Activated gamma-delta T cell treated with Interleukin-2 at 50 U/mL for 16 hours (primary cell): ENCODE data around the gene E2F2.

Experiments
- DNase-seq: peaks from one replicate; pipeline ENCODE4 v3.0.0-alpha.2; 2020

The E2F2 gene

GRCh38 chr1:23481026-23481597 lies 49.9 kb downstream of the E2F2 start:
- no peak for DNase-seq

DNA sequence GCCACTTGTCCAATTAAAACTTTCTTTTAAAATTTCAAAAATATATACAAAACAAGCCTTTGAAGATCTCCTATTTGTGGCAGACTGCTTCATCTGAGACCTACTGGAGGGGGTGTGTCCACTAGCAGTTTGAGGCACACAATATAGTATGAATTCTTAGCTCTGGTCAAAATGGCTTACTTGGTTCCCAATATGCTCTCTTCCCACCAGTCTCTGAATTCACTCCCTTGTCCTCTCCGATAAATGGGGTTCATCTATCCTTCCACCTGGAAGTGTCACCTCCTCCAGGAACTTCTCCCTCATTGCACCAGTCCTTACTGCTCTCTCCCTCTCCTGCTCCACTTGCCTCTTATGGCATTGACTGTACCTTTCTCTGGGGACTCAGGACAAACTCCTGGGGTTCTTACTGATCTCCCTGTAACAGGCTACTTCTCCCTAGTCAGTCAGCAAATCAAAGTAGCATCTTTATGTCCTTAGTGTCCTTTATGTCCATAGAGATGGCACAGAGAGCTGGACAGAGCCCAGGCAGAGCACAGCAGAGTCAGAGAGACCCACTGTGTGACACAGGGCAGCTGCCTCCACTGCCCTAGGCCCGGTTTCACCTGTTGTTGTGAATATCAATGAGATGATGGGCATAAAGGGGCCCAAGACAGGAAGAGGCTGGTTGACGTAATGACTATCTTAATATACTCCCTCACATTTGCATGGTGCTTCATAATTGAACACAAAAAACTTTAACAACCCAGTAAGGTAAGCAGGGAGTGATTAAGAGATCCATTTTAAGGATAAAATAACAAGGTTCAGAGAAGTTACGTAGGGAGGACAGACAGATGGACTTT lies 50.6 kb downstream of the E2F2 start:
- DNase-seq, result no peak

DNA sequence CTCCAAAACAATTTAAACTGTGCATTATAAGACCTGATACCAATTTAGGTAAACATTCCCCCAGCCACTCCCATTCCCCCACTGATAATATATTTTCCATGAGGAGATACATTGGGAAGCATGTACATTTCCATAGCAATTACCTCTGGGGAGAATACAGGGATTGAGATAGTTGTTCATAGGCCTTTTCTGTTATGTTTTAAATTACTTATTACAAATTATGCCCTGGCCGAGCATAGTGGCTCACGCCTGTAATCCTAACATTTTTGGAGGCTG lies 51.4 kb downstream of the E2F2 start:
- no peak for DNase-seq

- DNase-seq, result no peak
Measured at GRCh38 chr1:23478896-23479665, 52.0 kb downstream of the E2F2 start.

DNA sequence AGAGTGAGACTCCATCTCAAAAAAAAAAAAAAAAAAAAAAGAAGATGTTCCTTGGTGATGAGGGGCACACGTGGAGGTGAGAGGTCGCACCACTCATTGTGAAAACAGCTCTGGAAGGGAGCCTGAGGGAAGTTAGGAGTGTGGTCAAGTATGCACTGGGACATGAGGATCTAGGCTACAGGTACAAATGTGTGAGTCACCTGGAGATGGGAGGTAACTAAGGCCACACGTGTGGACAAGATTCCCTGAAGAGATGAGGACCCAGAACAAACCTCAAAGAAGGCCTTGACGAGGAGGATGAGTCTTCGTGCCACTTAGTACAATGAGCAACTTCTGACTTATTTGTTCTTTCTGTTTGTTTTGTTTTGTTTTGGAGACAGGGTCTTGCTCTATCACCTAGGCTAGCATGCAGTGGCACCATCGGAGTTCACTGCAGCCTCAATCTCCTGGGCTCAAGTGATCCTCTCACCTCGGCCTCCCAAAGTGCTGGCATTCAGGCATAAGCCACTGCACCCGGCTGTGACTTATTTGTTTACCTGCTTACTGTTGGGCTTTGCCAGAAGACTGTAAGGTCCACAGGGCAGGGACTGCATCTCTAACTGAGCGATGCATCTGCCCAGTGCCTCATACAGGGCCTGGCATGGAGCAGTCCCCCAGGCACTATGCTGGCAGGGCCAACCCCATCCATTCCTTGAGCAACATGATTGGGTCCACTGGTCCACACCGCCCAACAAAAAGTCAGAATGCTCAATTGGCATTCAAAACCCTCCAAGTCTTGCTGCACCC lies 53.5 kb downstream of the E2F2 start:
- no peak for DNase-seq

DNA sequence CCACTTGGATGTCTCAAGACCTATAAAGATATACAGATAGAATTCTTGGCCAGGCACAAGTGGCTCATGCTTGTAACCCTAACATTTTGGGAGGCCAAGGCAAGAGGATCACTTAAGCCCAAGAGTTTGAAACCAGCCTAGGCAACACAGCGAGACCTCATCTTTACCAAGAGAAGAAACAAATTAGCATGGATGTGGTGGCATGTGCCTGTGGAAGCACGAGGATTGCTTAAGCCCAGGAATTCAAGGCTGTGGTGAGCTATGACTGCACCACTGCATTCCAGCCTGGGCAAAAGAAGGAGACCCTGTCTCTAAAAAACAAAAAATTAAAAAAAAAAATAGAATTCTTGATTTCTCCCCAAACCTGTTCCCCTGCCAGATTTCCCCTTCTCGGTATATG lies 55.4 kb downstream of the E2F2 start:
- DNase-seq, result no peak

GRCh38 chr1:23475134-23475628 lies 55.9 kb downstream of the E2F2 start:
- no peak for DNase-seq

GRCh38 chr1:23473037-23473800 lies 57.8 kb downstream of the E2F2 start:
- DNase-seq, result no peak

DNA sequence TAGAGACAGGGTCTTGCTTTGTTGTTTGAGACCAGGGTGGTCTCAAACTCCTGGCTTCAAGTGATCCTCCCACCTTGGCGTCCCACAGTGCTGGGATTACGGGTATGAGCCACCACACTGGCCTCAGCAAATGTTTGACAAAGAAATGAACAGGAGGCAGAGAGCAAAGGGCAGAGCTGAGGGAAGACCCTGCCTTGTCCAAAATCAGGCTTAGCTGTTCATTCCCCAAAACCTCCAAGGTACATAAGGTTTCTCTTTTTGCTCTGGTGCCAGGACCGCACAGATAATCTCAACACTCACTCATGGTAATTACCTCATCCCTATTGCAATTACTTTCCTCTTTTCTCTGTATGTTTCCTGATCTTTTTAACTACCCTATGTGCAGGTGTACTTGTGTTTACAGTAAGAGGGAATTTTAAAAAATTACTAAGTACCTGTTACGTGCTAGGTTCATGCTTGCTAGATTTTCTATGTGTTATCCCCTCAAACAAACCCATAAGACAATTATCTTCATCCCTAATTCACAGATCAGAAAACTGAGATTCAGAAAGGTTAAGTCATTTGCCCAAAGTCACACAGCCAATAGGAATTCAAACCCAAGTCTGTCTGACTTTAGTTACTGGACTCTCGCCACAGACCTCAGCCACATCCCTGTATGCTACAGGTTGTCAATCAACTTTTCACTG lies 58.5 kb downstream of the E2F2 start:
- DNase-seq, result no peak

DNA sequence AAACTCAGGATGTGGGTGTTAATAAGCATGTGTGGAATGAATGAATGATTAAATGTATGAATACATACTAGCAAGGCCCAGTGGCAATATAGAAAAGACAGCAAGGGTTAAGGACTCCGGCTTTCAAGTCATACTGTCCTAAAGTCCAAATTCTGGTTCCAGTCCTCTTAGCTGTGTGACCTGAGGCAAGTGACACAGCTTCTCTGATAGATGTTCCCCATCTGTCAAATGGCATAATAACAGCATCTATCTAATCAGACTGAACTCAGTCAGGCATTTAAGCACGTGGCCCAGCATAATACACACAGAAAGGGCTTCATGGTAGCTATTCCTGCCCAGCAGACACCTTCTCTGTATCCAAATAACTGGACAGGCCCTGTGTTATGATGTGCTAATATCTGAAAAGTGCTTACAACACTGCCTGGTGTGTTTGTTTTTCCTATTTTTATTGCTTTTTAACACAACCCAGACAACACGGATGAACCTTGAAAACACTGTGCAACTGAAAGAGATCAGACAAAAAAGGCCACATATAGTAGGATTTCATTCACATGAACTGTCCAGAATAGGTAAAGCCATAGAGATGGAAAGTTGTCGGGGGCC lies 59.5 kb downstream of the E2F2 start:
- no peak for DNase-seq

DNA sequence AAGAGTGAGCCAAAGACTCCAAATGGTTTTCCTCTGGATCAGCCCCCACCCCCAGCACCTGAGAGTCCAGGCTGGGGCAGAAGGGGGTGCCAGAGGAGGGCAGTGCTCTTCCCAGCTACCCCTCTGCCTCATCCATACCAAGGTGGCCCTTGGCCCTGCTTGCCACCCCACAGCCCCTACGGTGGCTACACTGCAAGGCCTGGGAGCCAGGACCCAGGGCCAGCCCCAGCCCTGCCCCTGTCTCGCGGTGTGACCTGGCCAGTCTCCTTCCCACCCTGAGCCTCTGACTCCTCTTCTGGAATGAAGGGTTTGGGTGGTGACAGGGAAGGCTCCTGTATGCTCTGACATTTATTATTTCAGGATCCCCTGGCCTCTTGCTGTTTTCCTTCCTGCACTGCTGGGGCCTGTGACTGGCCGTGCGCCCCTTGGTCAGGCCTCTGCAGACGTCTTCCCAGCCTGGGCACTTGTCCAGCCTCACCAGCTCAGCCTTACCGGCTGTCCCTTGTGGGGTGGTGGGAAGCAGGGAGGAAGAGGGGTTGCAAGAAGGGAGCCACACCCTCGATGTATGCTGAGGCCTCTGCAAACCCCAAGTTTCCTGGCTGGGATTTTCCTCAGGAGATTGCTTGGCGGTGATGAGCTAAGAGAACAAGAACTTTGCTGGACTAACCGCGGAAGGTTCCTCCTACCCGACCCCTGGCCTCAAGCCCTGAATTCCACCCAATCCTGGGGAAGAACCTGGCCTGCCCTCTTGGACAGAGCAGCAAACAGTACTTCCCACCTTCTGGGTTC lies 60.6 kb downstream of the E2F2 start:
- no peak for DNase-seq

DNA sequence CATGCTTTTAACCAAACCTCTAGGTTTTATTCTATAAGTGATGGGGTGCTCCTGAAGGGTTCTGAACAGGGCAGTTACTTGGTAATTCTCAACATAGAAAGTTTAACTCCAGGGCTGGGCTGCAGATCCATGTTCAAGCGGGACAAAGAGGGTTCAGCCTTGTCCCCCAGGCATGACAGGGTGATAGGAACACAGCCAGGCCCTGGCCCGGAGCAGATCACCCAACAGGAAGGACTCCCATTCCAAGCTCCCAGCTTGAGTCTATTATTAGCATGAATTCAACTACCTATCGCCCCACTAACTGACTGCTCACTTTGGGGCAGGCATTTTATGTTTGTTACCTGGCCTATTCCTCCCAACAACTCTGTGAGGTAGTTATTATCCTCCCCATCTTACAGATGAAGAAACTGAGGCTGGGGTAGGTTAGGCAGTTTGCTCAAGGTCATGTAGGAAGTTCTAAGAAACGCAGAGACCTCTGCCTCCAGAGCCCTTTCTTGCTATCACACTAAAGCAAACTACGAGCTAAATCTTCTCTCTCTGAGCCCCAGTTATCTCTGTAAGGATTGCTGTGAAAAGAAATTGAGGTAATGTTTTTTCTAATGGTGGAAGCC lies 61.6 kb downstream of the E2F2 start:
- no peak for DNase-seq

- no peak for DNase-seq
Measured at GRCh38 chr1:23466423-23466989, 64.5 kb downstream of the E2F2 start.

DNA sequence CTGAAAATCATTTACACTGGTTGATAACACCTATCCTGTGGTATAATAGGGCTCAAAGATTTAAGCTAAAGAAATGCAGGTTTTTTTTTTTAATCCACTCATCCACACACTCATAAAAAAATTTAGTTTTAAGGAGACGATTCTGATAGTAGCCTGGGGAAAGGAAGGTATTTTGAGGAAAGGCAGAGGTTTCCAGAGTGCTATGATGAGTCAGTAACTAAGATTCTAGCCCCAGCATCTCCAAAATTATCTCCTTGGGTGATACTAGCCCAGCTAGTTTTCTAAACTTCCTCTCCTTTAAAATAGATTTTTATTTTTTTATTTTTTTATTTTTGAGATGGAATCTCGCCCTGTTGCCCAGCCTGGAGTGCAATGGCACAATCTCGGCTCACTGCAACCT lies 67.7 kb downstream of the E2F2 start:
- DNase-seq, result no peak

GRCh38 chr1:23462766-23463165 lies 68.3 kb downstream of the E2F2 start:
- no peak for DNase-seq

DNA sequence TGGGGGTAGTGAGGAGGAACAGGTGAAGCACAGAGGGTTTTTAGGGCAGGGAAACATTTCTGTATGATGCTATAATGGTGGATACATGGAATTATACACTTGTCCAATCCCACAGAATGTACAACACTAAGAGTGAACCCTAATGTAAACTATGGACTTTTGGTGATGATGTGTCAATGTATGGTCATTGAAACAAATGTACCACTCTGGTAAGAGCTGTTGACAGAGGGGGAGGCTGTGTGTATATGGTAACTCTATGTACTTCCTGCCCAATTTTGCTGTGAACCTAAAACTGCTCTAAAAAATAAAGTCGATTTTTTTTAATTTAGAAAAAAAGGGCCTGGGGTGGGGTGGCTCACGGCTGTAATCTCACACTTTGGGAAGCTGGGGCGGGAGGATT lies 70.0 kb downstream of the E2F2 start:
- no peak for DNase-seq

DNA sequence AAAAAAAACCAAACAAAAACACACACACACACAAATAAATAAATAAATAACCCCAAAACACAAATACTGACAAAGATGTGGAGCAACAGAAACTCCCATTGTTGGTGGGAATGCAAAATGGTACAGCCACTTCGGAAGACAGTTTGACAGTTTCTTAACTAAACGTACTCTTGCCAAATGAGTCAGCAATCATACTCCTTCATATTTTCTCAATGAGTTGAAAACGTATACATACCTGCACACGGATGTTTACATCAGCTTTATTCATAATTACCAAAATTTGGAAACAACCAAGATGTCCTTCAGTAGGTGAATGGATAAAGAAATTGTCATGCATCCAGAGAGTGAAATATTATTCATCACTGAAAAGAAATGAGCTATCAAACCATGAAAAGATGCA lies 70.5 kb downstream of the E2F2 start:
- no peak for DNase-seq

DNA sequence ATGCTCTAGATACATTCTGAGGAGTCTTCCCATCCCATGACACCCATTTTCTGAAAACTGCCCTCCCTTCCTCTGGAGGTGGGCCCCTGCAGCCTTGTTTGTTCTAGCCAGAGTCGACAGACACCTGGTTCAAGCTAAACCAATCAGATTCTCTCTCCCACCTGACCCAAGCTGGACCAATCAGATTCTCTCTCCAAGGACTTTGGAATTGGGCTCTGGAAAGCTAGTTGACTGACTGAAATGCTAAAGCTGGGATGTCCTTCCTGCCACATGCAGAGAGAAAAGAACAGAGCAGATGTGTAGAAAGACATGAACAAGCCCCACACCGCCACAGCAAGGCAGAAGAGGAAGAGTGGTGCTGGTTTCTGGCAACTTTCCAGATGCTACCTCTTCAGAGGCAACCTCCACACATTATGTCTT lies 71.7 kb downstream of the E2F2 start:
- DNase-seq, result no peak
